Glutamatergic neuron (in vitro differentiated cells): ENCODE results near the gene PPP1R17. TPM values are rescaled to one million over a fixed set of nuclear protein-coding genes. Genes with fewer than 3 reads are reported as not detected.

ENCODE experiments used
- DNase-seq: peaks from one replicate; pipeline ENCODE4 v3.0.0; 2022
- H3K27ac Mint-ChIP-seq: one replicate; pipeline ENCODE4 v1.8.0; 2020; ENCODE audit warnings: mild to moderate bottlenecking, mixed read lengths, inconsistent platforms; ENCODE audit not compliant: unreplicated experiment
- H3K27me3 Mint-ChIP-seq: one replicate; pipeline ENCODE4 v1.8.0; 2020; ENCODE audit warnings: mild to moderate bottlenecking, moderate library complexity, mixed read lengths, inconsistent platforms; ENCODE audit not compliant: unreplicated experiment
- H3K36me3 Mint-ChIP-seq: one replicate; pipeline ENCODE4 v1.8.0; 2020; ENCODE audit warnings: mild to moderate bottlenecking, mixed read lengths, inconsistent platforms; ENCODE audit not compliant: unreplicated experiment
- H3K4me1 Mint-ChIP-seq: one replicate; pipeline ENCODE4 v1.8.0; 2020; ENCODE audit warnings: mild to moderate bottlenecking, low read depth, mixed read lengths, inconsistent platforms; ENCODE audit not compliant: unreplicated experiment
- H3K4me3 Mint-ChIP-seq: one replicate; pipeline ENCODE4 v1.8.0; 2020; ENCODE audit warnings: mild to moderate bottlenecking, mixed read lengths, inconsistent platforms; ENCODE audit not compliant: unreplicated experiment
- H3K9me3 Mint-ChIP-seq: one replicate; pipeline ENCODE4 v1.8.0; 2020; ENCODE audit warnings: mild to moderate bottlenecking, moderate library complexity, mixed read lengths, inconsistent platforms; ENCODE audit not compliant: unreplicated experiment
- total RNA-seq: library from RNA; stranded (reverse); fragmentation: NEBNext Ultra II Directional; extraction: Animal tissue kit (Norgen Biotek cat#: 25700); gene quantifications from one replicate; pipeline ENCODE4 v1.2.1, GENCODE V29; 2021; ENCODE audit not compliant: unreplicated experiment
- TF ChIP-seq, protein P1 (sequence below): fragments of 200-600 bp; sonication (generic); IDR thresholded peaks from one replicate; pipeline ENCODE4 v1.5.0; 2021; ENCODE audit not compliant: partially characterized antibody, unreplicated experiment

PPP1R17 gene
- total RNA-seq, 1 donor from 2014 or later = 657 TPM

DNA sequence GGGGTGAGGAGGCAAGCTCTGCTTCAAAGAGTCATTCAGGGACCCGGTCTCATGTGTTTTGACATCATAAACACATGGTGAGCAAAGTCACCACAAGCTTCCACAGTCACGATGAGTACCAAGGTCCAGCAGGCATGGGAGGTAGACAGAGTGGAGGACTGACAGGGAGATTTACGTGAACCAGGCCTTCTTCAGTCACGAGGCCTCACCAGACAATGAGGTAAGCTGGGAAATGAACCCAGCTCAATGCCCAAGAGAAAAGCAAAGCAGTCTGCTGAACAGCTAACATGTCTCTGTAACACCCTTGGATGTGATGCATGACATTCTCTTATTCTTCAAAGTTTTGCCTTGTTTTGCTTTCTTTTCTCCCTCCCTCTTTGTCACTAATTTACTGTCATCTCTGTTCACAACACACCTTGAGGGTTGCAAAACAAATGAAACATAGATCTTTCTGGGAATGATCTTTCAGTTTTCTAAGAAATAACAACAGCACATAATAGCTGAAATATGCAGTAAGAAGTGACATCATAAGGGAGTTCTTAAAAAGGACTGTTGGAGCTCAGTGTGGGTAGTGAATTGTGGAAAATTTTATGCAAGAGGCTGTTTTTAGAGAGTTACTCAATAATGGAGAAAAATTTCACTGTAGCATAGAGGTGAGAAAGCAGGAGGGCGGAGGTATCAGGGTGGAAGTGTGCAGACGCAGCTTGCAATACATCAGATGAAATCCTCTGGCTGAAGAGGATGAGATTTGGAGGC is 9.0 kb downstream of the PPP1R17 start:
- Mint-ChIP-seq H3K36me3 (peaks cover 43% of the 10 kb centered on the region), H3K4me1 (peaks cover 74% of the 10 kb centered on the region), H3K4me3 (peak overlapping the region; percentile 83), H3K9me3 (peaks cover 15% of the 10 kb centered on the region), H3K27ac (peak overlapping the region; percentile 87), H3K27me3 (peaks cover 8% of the 10 kb centered on the region)
- no peak for DNase-seq
- TF ChIP-seq, protein P1, sequence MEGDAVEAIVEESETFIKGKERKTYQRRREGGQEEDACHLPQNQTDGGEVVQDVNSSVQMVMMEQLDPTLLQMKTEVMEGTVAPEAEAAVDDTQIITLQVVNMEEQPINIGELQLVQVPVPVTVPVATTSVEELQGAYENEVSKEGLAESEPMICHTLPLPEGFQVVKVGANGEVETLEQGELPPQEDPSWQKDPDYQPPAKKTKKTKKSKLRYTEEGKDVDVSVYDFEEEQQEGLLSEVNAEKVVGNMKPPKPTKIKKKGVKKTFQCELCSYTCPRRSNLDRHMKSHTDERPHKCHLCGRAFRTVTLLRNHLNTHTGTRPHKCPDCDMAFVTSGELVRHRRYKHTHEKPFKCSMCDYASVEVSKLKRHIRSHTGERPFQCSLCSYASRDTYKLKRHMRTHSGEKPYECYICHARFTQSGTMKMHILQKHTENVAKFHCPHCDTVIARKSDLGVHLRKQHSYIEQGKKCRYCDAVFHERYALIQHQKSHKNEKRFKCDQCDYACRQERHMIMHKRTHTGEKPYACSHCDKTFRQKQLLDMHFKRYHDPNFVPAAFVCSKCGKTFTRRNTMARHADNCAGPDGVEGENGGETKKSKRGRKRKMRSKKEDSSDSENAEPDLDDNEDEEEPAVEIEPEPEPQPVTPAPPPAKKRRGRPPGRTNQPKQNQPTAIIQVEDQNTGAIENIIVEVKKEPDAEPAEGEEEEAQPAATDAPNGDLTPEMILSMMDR = no peak

DNA sequence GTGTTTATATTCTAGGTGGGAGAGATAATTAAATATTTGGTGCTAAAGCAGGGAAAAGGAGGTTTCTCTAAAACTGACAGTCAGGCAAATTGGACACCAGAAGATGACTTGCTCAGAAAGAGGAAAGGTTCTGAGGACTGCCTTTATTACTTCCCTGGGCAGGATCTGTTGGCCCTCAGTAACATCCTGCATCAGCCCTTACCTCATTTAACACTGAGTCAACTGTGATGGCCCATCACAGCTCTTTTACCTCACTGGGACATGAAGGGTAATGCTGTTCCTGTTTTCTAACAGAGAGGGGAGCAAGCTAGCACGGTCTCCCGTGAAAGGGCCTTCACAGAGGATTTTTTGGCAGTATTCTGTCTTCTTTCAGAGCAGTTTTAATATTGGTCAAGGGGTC is 12.0 kb downstream of the PPP1R17 start:
- TF ChIP-seq, protein P1 = no peak
- DNase-seq = no peak
- Mint-ChIP-seq H3K27me3 (peaks cover 5% of the 10 kb centered on the region), H3K9me3 (peaks cover 16% of the 10 kb centered on the region), H3K4me1 (peaks cover 70% of the 10 kb centered on the region), H3K36me3 (peaks cover 50% of the 10 kb centered on the region), H3K27ac (peak overlapping the region; percentile 31), H3K4me3 (peak overlapping the region; percentile 85)

DNA sequence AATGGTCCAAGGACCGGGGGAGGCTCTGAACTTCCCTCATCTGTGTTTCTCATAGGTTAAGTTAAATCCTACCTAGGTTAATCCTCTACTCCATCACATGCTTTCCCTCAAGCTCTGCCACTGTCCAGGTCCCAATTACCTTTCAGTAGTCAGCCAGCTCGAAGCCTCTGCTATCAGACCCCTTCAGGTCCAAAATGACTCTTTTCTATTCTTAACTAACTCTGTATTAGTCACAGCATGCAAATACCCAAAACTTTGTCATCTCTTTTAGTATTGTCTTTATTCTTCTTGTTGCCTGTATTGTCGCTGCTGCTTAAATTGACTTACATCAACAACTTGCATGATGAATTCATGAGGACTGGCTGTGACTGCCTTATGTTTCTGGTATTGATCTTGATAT is 15.3 kb downstream of the PPP1R17 start:
- Mint-ChIP-seq H3K27me3 (peaks cover 5% of the 10 kb centered on the region), H3K27ac (peak overlapping the region; percentile 39), H3K9me3 (peaks cover 16% of the 10 kb centered on the region), H3K4me3 (peak overlapping the region; percentile 42), H3K4me1 (peaks cover 49% of the 10 kb centered on the region), H3K36me3 (peaks cover 46% of the 10 kb centered on the region)
- TF ChIP-seq, protein P1 = no peak
- no peak for DNase-seq

DNA sequence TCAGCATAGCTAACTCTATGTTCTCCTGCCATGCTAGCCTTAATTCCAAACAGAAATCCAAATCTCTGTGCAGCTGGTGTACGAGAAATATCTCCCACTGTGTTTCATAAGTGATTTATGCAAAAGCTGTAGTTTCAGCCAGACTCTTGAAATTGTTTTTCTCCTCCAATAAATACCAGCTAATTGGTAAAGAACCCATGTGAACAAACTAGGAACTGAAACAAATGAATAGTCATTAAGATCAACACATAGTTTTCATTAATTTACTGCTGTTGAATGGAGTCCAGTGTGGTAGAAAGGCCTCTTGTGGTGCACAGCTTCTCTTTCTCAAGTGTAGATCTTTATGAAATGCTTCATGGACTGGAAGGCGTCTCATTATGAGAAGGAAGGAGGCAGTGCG is 18.4 kb downstream of the PPP1R17 start:
- H3K27me3 Mint-ChIP-seq = peaks cover 11% of the 10 kb centered on the region
- peaks cover 21% of the 10 kb centered on the region for H3K36me3 Mint-ChIP-seq
- DNase-seq = no peak
- peak overlapping the region; percentile 28 for H3K4me3 Mint-ChIP-seq
- peaks cover 26% of the 10 kb centered on the region for H3K4me1 Mint-ChIP-seq
- no peak overlapping the region for H3K27ac Mint-ChIP-seq
- H3K9me3 Mint-ChIP-seq = peaks cover 16% of the 10 kb centered on the region
- TF ChIP-seq, protein P1 = no peak

DNA sequence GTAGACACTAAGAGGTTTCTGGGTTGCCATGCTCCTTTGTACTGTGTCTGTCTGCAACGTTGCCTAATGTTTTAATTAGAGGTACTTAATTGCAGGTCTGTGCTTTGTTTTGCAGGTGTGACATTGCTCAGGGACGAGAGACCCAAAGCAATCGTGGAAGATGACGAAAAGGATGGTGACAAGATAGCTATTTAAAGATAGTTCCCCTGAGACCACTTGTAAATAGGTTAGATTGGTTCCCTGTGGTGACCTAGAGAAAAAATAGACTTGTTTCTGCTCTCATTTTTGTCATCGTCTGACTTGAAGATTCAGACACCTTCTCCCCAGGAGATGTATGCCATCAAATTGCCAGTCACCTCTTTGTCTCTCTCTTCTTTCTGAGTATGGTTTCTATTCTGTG is 20.1 kb downstream of the PPP1R17 start:
- Mint-ChIP-seq H3K4me3 (peak overlapping the region; percentile 42), H3K36me3 (peaks cover 18% of the 10 kb centered on the region), H3K9me3 (peaks cover 18% of the 10 kb centered on the region), H3K4me1 (peaks cover 20% of the 10 kb centered on the region), H3K27ac (peak overlapping the region; percentile 73), H3K27me3 (peaks cover 16% of the 10 kb centered on the region)
- DNase-seq = no peak
- TF ChIP-seq, protein P1 = no peak
